Bronchial epithelial cell (primary cell): ENCODE measurements around the gene KRT39. TPM values are rescaled to one million over a fixed set of nuclear protein-coding genes. Genes with fewer than 3 reads are reported as not detected.

Experiments used
- DNase-seq: peaks from one replicate; pipeline ENCODE4 v3.0.0-alpha.2; 2010; ENCODE audit warnings: low read depth
- FAIRE-seq: peaks from 2 replicates; lab custom pipeline; 2011; peaks lifted over from hg19 to GRCh38; lab: Jason Lieb, UNC
- H3K27me3 ChIP-seq: 2 replicates; pipeline ENCODE4 v1.5.1; 2011; ENCODE audit warnings: low read length; ENCODE audit not compliant: control insufficient read depth, insufficient read depth
- H3K36me3 ChIP-seq: 2 replicates; pipeline ENCODE4 v1.5.1; 2011; ENCODE audit warnings: low read length; ENCODE audit not compliant: control insufficient read depth, insufficient read depth
- H3K4me3 ChIP-seq: 2 replicates; pipeline ENCODE4 v1.5.1; 2011; ENCODE audit warnings: mild to moderate bottlenecking, low read depth, low read length, control low read depth
- total RNA-seq: library from RNA; depleted of rRNA; stranded (reverse); fragments of >200 nt; gene quantifications from 2 replicates; pipeline ENCODE4 v1.2.1, GENCODE V29; 2014
- TF ChIP-seq, protein P1 (sequence below): IDR thresholded peaks from 2 replicates; pipeline ENCODE4 v1.5.1; 2011; ENCODE audit warnings: mild to moderate bottlenecking, moderate library complexity, low read length, control low read depth, inconsistent platforms; ENCODE audit not compliant: insufficient read depth, severe bottlenecking

The KRT39 gene
- total RNA-seq, 1 donor from 2014 or later: not detected

DNA sequence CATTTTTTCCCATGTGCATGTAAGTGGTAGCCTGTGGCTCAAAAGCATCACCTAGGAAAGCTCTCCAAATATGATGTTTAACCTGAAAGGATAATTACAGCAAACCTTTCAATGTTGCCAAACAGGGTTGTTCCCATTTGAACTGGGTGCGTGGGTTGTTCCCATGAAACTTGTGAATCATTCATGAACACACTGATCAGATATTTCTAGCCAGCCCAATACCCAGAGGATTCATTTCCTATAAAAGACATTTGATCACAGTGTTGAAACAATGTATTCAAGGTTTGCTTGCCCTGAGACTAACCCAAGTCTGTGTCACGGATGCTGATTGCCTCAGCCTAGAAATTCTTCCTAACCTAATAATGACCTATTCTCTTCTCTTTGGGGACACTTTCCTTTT is 12.9 kb downstream of the KRT39 start:
- DNase-seq (peak; percentile 100), FAIRE-seq (peak; percentile 99)
- no peaks in the 10 kb centered on the region for H3K36me3 ChIP-seq
- TF ChIP-seq, protein P1, sequence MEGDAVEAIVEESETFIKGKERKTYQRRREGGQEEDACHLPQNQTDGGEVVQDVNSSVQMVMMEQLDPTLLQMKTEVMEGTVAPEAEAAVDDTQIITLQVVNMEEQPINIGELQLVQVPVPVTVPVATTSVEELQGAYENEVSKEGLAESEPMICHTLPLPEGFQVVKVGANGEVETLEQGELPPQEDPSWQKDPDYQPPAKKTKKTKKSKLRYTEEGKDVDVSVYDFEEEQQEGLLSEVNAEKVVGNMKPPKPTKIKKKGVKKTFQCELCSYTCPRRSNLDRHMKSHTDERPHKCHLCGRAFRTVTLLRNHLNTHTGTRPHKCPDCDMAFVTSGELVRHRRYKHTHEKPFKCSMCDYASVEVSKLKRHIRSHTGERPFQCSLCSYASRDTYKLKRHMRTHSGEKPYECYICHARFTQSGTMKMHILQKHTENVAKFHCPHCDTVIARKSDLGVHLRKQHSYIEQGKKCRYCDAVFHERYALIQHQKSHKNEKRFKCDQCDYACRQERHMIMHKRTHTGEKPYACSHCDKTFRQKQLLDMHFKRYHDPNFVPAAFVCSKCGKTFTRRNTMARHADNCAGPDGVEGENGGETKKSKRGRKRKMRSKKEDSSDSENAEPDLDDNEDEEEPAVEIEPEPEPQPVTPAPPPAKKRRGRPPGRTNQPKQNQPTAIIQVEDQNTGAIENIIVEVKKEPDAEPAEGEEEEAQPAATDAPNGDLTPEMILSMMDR: no peak
- H3K27me3 ChIP-seq: no peaks in the 10 kb centered on the region
- no peak overlapping the region for H3K4me3 ChIP-seq

DNA sequence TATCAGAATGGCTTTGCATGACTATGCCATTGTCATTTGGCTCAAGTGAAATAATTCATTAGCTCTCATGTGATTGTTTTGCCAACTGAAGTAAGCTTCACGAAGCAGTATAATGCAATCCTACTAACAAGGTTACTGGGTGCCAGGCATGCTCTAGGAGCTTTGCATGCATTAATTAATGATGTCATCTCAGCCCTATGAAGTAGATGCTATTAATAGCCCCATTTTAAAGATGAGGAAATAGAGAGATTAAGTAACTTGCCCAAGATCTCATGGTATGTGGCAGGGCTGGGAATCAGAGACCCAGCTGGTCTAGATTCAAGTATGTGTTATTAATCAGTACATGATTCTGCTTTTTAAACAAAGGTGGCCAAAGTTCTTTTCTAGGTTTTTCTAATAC is 14.1 kb downstream of the KRT39 start:
- Histone ChIP-seq H3K4me3 (no peak overlapping the region), H3K36me3 (no peaks in the 10 kb centered on the region), H3K27me3 (no peaks in the 10 kb centered on the region)
- peak; percentile 98 for DNase-seq
- TF ChIP-seq, protein P1: no peak
- FAIRE-seq: peak; percentile 88

DNA sequence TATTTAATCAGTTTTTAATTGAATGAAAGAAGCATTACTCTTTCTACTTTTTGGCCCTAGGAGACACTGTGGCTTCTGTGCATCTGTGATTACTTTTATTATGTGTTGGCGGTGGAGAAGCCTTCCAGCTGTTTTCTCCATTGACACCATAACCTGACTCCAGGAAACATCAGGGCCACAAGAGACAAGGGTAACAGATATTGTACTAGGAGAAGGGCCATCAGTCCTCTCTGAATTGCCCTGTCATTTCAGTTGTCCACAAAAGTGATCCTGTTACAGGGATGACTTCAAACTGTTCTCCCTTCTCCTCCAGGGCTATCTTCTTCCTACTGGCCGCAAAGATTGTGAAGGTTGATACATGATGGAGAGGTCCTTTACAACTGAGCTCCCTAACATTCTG is 14.6 kb downstream of the KRT39 start:
- Histone ChIP-seq H3K27me3 (no peaks in the 10 kb centered on the region), H3K36me3 (no peaks in the 10 kb centered on the region), H3K4me3 (no peak overlapping the region)
- peak; percentile 18 for FAIRE-seq
- no peak for DNase-seq
- TF ChIP-seq, protein P1: no peak

DNA sequence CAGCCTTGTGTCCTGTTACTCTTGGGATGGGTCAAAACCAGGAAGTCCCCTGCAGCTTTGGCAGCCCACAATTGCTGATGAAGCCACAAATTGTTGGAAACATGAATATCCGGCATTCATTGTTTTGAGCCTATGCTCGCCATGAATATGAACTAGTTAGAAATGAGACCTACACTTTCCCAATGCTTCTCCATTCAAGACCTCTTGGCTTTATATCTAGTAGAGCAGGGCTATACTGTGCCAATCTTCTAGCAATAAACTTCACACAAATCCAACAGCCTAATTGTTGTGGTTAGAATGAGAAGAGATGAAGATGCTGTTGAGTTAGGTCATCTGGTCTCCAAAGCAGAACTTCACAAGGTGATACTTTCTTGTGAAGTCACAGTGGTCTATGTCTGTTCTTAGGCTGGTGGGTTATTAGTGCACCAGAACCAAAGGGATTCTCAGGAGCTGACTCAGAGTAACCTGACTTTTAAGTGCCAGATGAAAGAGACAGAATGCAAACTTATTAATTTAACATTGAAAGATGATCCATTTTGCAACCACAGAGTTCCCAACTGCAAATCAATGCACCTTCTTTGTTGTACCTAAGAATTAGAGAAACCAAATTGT is 15.6 kb downstream of the KRT39 start:
- TF ChIP-seq, protein P1: no peak
- no peak overlapping the region for H3K4me3 ChIP-seq
- H3K36me3 ChIP-seq: no peaks in the 10 kb centered on the region
- no peak for DNase-seq
- no peak for FAIRE-seq
- H3K27me3 ChIP-seq: no peaks in the 10 kb centered on the region

DNA sequence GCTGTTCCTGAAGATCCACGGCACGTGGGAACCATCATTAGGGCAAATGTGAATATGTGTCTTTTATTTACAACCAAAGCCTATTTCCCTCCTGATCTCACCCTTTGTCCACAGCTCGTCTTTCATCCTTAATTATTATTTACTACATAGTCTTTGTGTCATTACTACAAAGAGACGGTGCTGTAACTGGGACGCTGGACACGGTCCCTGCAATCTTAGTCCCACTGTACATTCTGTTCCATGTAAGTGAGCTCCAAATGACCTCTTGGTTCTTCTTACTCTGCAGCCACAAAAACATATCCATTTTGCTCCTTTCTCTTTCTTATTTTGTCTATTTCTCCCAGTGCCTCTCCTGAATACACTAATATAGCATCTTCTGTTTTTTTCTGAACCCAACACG is 16.6 kb downstream of the KRT39 start:
- Histone ChIP-seq H3K4me3 (no peak overlapping the region), H3K36me3 (no peaks in the 10 kb centered on the region), H3K27me3 (no peaks in the 10 kb centered on the region)
- TF ChIP-seq, protein P1: no peak
- DNase-seq: no peak
- FAIRE-seq: no peak

DNA sequence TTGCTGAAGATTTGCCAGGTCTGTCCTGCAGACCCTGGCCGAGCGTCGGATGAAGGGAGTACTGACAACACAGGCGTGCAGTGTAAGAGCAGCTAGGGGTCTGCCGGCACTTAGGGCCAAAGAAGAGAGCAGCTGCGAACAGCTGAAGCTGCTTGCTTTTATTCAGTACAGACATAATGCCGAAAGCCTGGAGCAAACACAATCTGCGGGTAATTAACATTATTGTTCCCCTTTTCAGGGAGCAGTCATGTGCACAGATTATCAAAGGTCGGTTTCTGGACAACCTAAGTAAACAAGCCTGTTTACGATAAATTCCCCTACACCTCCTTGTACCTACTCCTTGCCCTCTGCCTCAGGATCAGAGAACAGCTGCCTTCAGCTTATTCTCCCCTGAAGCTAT is 17.3 kb downstream of the KRT39 start:
- TF ChIP-seq, protein P1: no peak
- Histone ChIP-seq H3K4me3 (no peak overlapping the region), H3K36me3 (no peaks in the 10 kb centered on the region), H3K27me3 (no peaks in the 10 kb centered on the region)
- FAIRE-seq (no peak), DNase-seq (no peak)
